Stimulated activated CD4-positive, alpha-beta T cell treated with anti-CD3 and anti-CD28 coated beads, Interleukin-1b, Interleukin-23, amount 100 ng/mL, for 4 hours (primary cell): ENCODE data around the gene CD68.

Experiments used
- DNase-seq, 2 donors: peaks; one replicate each; pipeline ENCODE4 v3.0.0-alpha.2; 2020; ENCODE audit warnings: low read depth in 2 of 2

The CD68 gene, protein sequence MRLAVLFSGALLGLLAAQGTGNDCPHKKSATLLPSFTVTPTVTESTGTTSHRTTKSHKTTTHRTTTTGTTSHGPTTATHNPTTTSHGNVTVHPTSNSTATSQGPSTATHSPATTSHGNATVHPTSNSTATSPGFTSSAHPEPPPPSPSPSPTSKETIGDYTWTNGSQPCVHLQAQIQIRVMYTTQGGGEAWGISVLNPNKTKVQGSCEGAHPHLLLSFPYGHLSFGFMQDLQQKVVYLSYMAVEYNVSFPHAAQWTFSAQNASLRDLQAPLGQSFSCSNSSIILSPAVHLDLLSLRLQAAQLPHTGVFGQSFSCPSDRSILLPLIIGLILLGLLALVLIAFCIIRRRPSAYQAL

DNA sequence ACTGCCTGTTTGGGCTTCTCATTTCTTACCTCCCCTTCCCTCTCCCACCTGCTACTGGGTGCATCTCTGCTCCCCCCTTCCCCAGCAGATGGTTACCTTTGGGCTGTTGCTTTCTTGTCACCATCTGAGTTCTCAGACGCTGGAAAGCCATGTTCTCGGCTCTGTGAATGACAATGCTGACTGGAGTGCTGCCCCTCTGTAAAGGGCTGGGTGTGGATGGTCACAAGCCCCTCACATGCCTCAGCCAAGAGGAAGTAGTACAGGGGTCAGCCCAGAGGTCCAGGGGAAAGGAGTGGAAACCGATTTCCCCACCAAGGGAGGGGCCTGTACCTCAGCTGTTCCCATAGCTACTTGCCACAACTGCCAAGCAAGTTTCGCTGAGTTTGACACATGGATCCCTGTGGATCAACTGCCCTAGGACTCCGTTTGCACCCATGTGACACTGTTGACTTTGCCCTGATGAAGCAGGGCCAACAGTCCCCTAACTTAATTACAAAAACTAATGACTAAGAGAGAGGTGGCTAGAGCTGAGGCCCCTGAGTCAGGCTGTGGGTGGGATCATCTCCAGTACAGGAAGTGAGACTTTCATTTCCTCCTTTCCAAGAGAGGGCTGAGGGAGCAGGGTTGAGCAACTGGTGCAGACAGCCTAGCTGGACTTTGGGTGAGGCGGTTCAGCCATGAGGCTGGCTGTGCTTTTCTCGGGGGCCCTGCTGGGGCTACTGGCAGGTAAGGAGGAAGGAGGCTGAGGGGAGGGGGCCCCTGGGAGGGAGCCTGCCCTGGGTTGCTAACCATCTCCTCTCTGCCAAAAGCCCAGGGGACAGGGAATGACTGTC lies at the start of gene CD68:
TSS of gene CD68 (plus strand) at position 638 of the 833 bp plus-strand sequence. CDS start at position 678, 40 bp downstream.
- DNase-seq: peak; percentile 57 to 58

DNA sequence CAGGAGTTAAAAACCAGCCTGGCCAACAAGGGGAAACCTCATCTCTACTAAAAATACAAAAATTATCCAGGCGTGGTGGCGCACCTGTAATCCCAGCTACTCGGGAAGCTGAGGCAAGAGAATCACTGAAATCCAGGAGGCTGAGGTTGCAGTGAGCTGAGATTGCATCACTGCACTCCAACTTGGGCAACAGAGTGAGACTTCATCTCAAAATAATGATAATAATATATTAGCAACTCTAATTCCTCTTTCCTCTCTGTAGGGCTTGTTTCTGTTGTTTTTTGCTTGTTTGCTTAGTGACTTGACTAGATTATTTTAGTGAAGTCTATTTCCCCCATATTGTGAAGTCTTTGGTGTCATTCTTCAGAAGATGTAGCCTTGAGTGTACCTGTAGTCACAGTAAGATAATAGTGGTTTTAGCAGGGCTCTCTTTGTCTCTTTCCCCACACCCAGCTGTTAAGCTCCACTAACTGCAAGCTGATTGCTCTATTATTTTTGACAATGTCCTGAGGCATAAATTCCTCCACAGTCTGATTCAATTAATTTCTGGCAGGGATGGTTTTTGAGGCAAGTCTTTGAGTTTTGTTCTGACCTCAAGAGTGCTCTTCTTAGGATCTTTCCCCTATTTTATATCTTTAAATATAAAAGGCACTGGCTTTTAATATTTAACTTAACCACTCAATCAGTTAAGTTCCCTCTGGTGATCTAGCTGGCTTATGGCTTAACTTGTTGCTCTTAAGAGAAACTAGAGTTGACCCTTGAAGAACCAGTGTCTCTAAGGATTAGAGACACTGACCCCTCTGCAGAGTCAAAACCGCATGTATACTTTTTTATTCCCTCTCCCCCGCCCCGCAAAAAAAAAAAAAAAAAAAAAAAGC lies 49.2 kb upstream of the CD68 start:
- no peak for DNase-seq

DNA sequence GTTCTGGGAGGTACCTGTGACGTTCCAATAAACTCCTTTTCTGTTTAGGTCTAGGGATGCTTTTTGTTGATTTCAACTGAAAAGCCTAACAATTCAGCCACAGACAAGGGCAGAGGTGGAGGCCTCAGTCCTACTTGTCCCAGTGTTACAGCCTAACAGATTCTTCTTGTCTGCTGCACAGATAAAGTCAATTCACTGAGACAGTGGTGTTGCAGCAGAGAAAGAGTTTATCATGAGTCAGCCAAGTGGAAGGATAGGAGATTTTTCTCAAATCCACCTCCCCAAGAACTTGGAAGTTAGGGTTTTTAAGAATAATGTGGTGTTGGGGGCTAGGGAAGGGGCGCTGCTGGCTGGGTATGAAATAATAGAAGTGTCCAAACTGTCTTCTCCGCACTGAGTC lies 41.4 kb upstream of the CD68 start:
- no peak for DNase-seq

DNA sequence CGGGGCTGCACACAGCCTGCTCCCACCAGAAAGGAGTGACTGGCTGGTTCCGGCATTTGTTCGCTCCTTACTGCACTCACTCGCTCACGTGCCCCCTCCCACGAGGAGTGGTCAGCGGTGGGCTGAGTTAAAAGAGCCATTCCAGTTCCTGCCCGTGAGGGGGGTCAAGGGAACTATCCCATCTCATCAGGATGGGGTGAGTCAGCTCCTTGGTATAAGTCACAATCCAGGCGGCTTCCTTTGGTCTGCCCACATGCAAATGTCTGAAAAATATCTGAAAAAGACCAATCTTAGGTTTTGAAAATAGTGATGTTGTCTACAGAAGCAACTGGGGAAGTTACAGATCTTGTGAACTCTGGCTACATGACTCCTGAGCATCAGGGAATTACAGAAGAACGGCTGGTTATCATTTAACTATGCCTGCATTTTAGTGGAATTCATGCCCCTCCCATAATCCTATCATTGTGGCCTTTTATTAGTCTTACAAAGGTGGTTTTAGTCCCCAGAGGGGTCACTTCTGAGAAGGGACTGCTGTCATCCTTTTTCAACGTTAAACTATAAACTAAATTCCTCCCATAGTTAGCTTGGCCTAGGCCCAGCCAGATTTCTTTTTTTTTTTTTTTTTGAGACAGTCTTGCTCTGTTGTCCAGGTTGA lies 40.4 kb upstream of the CD68 start:
- DNase-seq: no peak

DNA sequence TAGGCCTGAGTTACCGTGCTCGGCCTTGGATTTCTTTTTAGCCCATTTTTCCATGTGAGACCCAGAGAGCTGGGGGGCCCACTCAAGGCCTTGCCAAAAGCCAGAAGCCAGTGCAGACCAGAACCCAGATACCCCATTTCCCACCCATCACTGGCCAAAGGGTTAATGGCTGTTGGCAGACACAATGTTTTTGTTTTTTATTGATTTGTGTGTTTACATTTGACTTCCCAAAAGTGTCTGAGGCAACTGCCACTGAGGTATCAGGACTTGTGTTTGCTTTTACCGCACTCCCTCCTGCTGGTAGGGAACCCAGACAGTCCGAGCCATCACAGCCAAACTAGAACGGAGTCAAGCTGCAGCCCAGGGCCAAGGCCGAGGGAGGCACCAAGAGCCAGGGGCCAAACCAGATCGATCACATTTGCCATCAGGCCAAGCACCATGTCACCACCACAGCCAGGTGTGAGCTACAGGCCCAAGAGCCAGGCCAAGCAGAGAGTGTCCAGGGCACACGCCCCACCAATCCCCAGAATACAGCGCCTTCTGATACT lies 38.3 kb upstream of the CD68 start:
- DNase-seq: no peak

DNA sequence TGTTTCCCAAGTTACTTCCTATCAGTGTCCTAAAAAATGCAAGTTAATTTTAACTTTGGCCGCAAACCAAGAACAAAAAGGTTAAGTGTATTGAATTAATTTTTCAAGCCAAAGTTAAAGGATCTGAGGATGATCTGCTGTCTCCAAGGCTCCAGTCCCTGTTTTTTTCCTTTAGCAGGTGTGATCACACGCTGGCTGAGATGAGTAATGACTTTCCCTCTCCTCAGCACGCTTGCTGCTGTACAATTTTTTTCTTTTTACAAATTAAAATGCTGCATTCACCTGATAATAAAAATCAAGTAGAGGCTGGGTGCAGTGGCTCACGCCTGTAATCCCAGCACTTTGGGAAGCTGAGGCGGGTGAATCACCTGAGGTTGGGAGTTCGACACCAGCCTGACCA lies 34.5 kb upstream of the CD68 start:
- DNase-seq: no peak

DNA sequence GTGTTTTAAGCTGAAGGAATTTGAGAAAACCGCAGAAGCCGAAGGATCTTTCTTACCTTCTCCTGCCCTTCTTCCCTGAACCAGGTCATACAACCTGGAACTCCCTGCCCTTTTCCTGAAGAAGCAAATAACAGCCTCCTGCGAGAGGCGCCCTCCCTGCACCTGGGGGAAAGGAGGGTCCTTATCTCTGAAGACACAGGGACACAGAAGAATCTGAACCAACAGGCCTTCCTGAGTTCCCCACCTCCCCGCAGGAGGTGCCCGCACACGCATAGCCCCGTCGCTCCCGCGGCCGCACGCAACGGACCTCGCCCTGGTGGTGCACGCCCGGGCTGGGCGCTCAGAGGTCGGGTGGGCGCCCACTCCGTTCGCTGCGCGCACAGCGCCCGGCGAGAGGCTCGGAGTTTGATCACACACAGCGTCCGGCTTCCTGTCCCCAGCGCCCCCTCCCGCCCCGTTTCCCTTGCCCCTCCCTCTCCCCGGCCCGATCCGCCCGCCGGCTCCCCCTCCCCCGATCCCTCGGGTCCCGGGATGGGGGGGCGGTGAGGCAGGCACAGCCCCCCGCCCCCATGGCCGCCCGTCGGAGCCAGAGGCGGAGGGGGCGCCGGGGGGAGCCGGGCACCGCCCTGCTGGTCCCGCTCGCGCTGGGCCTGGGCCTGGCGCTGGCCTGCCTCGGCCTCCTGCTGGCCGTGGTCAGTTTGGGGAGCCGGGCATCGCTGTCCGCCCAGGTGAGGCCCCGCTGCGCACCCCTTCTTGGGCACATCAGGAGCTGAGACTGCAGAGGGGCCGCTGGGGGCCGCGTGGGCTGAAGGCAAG lies 30.6 kb upstream of the CD68 start, which contains the start of gene TNFSF12:
TSS of gene TNFSF12 (plus strand) at position 474 of the 816 bp plus-strand sequence. CDS start at position 570, 96 bp downstream.
- DNase-seq: peak in 1 of 2 donors; percentile 45

DNA sequence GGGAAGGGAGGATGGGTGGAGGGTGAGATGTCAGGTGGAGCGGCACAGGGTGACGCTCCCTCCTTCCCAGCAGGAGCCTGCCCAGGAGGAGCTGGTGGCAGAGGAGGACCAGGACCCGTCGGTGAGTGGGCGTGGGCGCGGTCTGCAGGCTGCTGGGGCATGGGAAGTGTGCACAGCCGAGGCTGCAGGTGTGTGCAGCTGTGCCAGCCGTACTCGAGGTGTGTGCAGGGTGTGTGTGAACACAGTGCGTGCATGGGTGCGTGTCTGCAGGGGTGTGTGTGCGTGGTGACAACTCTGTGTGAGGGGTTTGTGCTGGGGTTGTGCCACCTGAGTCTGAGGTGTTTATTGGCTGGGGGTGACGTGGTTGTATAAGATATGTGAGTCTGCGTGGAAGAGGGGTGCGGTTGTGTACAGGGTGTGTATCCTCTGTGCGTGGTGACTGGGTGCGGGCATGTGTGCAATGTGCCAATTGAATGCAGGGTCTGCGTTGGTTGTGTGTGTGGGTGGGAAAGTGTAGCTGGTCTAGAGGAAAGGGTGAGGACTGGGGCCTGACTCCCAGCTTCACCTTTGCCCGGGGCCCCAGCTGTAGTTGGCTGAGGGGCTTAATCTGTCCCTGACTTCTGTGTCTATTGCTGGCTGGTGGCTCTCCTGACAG lies 29.9 kb upstream of the CD68 start:
- peak; percentile 12 to 36 for DNase-seq

DNA sequence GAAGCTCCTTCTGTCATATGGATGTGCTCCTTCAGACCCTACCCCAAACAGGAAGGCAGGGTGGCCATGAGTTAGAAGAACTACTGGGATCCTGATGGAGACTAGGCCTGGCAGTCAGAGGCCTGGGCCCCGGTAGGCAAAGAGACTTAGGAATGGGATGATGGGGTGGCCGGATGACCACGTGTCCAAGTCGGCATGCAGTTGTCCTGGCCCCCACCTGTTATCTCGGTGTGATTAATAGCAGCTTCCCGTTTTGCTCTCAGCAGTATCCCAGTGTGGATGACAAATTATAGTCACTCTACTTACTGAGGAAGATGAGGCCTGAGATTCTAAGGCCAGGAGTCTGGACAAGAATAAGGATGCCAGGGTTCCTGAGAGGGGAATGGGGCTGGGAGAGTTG lies 29.1 kb upstream of the CD68 start:
- no peak for DNase-seq

DNA sequence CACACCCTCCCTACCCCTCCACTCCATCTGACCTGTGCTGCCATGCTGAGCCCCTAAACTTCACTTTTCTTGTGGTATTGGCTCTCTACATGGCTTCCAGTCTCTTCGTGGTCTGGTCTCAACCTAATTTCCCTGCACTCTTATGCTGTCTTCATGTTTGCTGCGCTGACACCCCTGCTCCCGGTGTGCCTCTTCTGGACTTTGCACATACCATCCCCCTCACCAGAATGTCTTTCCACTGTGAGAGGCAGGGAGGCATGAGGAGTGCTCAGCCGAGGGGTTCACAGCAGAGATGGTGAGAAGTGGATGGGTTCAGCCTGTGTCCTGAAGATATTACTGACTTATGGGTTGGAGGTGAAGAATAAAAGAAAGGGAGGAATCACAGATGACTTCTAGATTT lies 28.0 kb upstream of the CD68 start:
- DNase-seq: no peak

DNA sequence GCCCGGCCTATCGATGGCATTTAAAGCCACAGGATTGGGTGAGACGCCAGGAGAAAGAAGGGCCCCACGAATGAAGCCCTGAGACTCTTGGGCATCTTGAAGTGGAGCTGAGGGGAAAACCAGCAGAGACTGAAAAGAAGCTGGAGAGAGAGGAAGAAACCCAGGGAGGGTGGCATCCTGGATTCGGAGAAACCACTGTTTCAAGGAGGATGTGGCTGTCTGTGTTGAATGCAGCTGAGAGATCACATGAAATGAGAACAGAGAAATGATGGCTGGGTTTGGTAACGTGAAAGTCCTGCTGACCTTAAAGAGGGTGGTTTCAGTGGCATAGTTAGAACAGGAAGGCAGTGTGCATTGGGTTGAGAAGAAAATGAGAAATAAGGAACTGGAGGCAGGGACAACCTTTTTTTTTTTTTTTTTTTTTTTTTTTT lies 26.8 kb upstream of the CD68 start:
- DNase-seq: no peak

DNA sequence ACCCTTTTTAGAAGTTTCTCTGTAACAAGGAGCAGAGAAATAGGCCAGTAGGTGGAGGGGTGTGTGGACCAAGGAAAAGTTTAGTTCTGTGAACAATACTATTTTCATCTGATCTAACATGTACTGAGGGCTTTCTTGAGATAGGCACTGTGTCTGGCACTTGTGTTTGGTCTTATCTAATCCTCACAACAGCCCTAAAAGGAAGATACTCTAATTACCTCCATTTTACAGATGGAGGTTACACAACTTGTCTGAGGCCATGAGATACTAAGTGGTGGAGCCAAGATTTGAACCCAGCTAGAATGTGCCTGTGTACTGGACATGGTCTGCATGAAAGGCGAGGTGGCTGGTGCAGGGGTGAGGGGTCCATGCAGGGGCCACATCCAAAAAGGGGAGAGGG lies 26.1 kb upstream of the CD68 start:
- no peak for DNase-seq

DNA sequence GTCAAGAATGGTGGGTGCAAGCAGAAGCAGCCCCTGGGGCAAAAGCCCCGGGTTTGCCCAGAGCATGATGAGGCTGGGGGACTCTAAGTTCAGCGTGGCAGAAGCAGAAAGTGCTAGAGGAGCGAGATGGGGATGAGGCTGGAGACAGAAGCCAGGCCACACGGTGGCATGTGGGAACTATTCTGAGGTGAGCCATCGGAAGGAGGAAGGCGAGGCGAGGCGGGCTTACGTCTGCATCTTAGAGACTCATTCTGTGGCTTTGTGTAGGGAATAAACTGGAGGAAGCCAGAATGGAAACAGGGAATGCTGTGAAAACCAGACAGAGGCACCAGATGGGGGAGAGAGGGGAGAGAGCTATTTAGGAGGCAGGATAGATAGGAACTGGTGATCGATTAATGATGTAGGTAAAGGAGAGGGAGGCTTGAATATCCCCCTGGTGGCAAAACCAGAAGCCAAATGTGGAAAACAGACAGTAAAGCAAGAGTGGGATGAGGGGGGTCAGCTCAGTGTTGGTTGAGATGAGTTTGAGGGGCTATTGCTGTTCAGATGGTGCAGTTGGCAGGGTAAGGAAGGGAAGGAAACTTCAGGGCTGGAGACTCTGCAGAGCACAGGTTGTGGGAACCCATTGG lies 24.0 kb upstream of the CD68 start:
- DNase-seq: no peak

DNA sequence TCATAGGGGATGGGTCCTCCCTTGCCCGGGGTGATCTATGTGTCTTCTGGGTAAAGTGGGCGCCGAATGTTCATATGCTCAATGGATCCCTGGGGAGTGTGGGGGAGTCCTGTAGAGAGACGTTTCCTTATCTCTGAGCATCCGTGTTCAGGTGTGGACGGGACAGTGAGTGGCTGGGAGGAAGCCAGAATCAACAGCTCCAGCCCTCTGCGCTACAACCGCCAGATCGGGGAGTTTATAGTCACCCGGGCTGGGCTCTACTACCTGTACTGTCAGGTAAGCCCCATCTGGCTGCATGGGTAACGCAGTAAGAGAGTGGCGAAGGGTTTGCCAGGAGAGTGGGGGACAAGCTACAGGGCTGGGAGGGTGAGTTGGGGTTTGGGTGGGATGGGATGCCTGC lies 22.8 kb upstream of the CD68 start:
- DNase-seq: no peak

DNA sequence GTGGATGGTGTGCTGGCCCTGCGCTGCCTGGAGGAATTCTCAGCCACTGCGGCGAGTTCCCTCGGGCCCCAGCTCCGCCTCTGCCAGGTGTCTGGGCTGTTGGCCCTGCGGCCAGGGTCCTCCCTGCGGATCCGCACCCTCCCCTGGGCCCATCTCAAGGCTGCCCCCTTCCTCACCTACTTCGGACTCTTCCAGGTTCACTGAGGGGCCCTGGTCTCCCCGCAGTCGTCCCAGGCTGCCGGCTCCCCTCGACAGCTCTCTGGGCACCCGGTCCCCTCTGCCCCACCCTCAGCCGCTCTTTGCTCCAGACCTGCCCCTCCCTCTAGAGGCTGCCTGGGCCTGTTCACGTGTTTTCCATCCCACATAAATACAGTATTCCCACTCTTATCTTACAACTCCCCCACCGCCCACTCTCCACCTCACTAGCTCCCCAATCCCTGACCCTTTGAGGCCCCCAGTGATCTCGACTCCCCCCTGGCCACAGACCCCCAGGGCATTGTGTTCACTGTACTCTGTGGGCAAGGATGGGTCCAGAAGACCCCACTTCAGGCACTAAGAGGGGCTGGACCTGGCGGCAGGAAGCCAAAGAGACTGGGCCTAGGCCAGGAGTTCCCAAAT lies 22.2 kb upstream of the CD68 start:
- DNase-seq: no peak

DNA sequence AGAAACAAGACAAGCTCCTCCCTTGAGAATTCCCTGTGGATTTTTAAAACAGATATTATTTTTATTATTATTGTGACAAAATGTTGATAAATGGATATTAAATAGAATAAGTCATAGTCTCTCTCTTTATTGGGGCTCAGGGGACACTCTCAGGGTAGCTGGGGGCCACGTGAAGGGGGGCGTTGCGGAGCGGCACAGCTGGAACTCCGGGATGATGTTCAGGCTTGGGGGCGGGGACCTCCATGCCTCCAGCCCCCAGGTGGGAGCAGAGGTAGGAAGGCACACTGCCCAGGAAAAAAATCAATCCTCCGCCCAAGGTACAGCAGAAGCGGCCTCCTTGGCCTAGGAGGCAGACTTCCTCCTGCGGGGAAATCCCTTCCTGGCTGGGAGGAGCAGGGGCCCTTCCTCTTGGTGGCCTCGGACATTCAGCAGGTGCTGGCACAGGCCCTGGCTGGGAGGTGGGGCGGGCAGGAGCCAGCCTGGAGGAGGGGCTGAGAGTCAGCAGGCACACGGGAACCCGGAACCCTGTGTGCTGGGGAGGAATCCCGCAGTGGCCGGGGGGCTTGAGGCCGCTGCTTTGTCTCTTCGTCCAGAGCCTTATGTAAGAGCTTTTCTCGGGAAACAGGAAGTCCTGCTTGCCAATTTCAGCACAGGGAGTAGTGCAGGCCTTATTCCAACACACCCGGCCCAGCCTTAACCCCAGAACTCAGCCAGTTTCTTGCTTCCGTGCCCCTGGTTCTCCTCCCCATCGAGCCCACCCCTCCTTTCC lies 21.5 kb upstream of the CD68 start:
- no peak for DNase-seq

DNA sequence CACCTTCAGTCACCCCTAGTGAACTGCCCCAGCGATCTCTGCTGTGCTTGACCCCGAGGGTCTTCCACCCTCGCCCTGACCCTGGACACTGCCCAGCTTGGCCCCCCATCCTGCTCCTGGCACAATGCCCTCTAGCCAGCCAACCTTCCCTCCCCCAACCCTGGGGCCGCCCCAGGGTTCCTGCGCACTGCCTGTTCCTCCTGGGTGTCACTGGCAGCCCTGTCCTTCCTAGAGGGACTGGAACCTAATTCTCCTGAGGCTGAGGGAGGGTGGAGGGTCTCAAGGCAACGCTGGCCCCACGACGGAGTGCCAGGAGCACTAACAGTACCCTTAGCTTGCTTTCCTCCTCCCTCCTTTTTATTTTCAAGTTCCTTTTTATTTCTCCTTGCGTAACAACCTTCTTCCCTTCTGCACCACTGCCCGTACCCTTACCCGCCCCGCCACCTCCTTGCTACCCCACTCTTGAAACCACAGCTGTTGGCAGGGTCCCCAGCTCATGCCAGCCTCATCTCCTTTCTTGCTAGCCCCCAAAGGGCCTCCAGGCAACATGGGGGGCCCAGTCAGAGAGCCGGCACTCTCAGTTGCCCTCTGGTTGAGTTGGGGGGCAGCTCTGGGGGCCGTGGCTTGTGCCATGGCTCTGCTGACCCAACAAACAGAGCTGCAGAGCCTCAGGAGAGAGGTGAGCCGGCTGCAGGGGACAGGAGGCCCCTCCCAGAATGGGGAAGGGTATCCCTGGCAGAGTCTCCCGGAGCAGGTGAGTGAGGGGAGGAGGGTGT lies 20.7 kb upstream of the CD68 start, which contains the start of gene TNFSF13:
TSS of gene TNFSF13 (plus strand) at position 207 of the 776 bp plus-strand sequence. CDS start at position 497, 290 bp downstream.
- DNase-seq: no peak
